Activated T-cell treated with anti-CD3 and anti-CD28 coated beads, Interleukin-2, amount 50 U/mL, for 24 hours (primary cell): ENCODE data around the gene FITM1.

Experiments
- DNase-seq: peaks from one replicate; pipeline ENCODE4 v3.0.0-alpha.2; 2020
- H3K27ac Mint-ChIP-seq: 2 replicates; pipeline ENCODE4 v1.8.0; 2020; ENCODE audit warnings: mild to moderate bottlenecking, mixed read lengths
- H3K27me3 Mint-ChIP-seq: 2 replicates; pipeline ENCODE4 v1.8.0; 2020; ENCODE audit warnings: mixed read lengths
- H3K36me3 Mint-ChIP-seq: 2 replicates; pipeline ENCODE4 v1.8.0; 2020; ENCODE audit warnings: low read depth, mixed read lengths
- H3K4me1 Mint-ChIP-seq: 2 replicates; pipeline ENCODE4 v1.8.0; 2020; ENCODE audit warnings: low read depth, mixed read lengths
- H3K4me3 Mint-ChIP-seq: 2 replicates; pipeline ENCODE4 v1.8.0; 2020; ENCODE audit warnings: mild to moderate bottlenecking, moderate library complexity, mixed read lengths
- H3K9me3 Mint-ChIP-seq: 2 replicates; pipeline ENCODE4 v1.8.0; 2020; ENCODE audit warnings: mixed read lengths

Gene FITM1

GRCh38 chr14:24149302-24149969, 19.0 kb downstream of the FITM1 start:
- Mint-ChIP-seq H3K4me3 (peak overlapping the region; percentile 90), H3K9me3 (no peaks in the 10 kb centered on the region), H3K27ac (peak overlapping the region; percentile 74), H3K4me1 (peaks cover 48% of the 10 kb centered on the region), H3K36me3 (peaks cover 87% of the 10 kb centered on the region), H3K27me3 (no peaks in the 10 kb centered on the region)
- DNase-seq: no peak

GRCh38 chr14:24150061-24150460, 19.6 kb downstream of the FITM1 start:
- H3K27ac Mint-ChIP-seq: peak overlapping the region; percentile 74
- H3K9me3 Mint-ChIP-seq: no peaks in the 10 kb centered on the region
- no peak overlapping the region for H3K4me3 Mint-ChIP-seq
- H3K27me3 Mint-ChIP-seq: no peaks in the 10 kb centered on the region
- H3K4me1 Mint-ChIP-seq: peaks cover 41% of the 10 kb centered on the region
- no peak for DNase-seq
- H3K36me3 Mint-ChIP-seq: peaks cover 87% of the 10 kb centered on the region

- H3K27ac Mint-ChIP-seq: peak overlapping the region; percentile 74
- H3K4me3 Mint-ChIP-seq: no peak overlapping the region
- no peak for DNase-seq
- peaks cover 87% of the 10 kb centered on the region for H3K36me3 Mint-ChIP-seq
- H3K27me3 Mint-ChIP-seq: no peaks in the 10 kb centered on the region
- H3K4me1 Mint-ChIP-seq: peaks cover 36% of the 10 kb centered on the region
- no peaks in the 10 kb centered on the region for H3K9me3 Mint-ChIP-seq
Measured at GRCh38 chr14:24150567-24150966, 20.1 kb downstream of the FITM1 start.

- peaks cover 32% of the 10 kb centered on the region for H3K4me1 Mint-ChIP-seq
- no peaks in the 10 kb centered on the region for H3K27me3 Mint-ChIP-seq
- peak overlapping the region; percentile 74 for H3K27ac Mint-ChIP-seq
- no peak overlapping the region for H3K4me3 Mint-ChIP-seq
- DNase-seq: no peak
- H3K9me3 Mint-ChIP-seq: no peaks in the 10 kb centered on the region
- H3K36me3 Mint-ChIP-seq: peaks cover 87% of the 10 kb centered on the region
Measured at GRCh38 chr14:24150993-24151392, 20.5 kb downstream of the FITM1 start.

GRCh38 chr14:24151404-24152080, 21.1 kb downstream of the FITM1 start:
- H3K9me3 Mint-ChIP-seq: no peaks in the 10 kb centered on the region
- DNase-seq: no peak
- peaks cover 32% of the 10 kb centered on the region for H3K4me1 Mint-ChIP-seq
- H3K4me3 Mint-ChIP-seq: no peak overlapping the region
- peak overlapping the region; percentile 20 for H3K27ac Mint-ChIP-seq
- H3K27me3 Mint-ChIP-seq: no peaks in the 10 kb centered on the region
- peaks cover 85% of the 10 kb centered on the region for H3K36me3 Mint-ChIP-seq

GRCh38 chr14:24155100-24155499, 24.6 kb downstream of the FITM1 start:
- Mint-ChIP-seq H3K36me3 (peaks cover 86% of the 10 kb centered on the region), H3K4me3 (no peak overlapping the region), H3K27ac (peak overlapping the region; percentile 73), H3K27me3 (no peaks in the 10 kb centered on the region), H3K4me1 (peaks cover 15% of the 10 kb centered on the region), H3K9me3 (no peaks in the 10 kb centered on the region)
- no peak for DNase-seq

GRCh38 chr14:24156840-24157239, 26.4 kb downstream of the FITM1 start:
- H3K4me3 Mint-ChIP-seq: no peak overlapping the region
- peaks cover 86% of the 10 kb centered on the region for H3K36me3 Mint-ChIP-seq
- no peaks in the 10 kb centered on the region for H3K27me3 Mint-ChIP-seq
- no peaks in the 10 kb centered on the region for H3K9me3 Mint-ChIP-seq
- peaks cover 22% of the 10 kb centered on the region for H3K4me1 Mint-ChIP-seq
- H3K27ac Mint-ChIP-seq: peak overlapping the region; percentile 66
- no peak for DNase-seq

GRCh38 chr14:24157331-24157730, 26.9 kb downstream of the FITM1 start:
- peak overlapping the region; percentile 66 for H3K27ac Mint-ChIP-seq
- H3K4me3 Mint-ChIP-seq: no peak overlapping the region
- peaks cover 87% of the 10 kb centered on the region for H3K36me3 Mint-ChIP-seq
- H3K9me3 Mint-ChIP-seq: no peaks in the 10 kb centered on the region
- DNase-seq: no peak
- peaks cover 27% of the 10 kb centered on the region for H3K4me1 Mint-ChIP-seq
- no peaks in the 10 kb centered on the region for H3K27me3 Mint-ChIP-seq

GRCh38 chr14:24159777-24160498, 29.5 kb downstream of the FITM1 start:
- DNase-seq: no peak
- H3K9me3 Mint-ChIP-seq: no peaks in the 10 kb centered on the region
- H3K4me1 Mint-ChIP-seq: peaks cover 49% of the 10 kb centered on the region
- peak overlapping the region; percentile 100 for H3K27ac Mint-ChIP-seq
- H3K27me3 Mint-ChIP-seq: no peaks in the 10 kb centered on the region
- peaks cover 92% of the 10 kb centered on the region for H3K36me3 Mint-ChIP-seq
- no peak overlapping the region for H3K4me3 Mint-ChIP-seq

- Mint-ChIP-seq H3K36me3 (peaks cover 92% of the 10 kb centered on the region), H3K9me3 (no peaks in the 10 kb centered on the region), H3K27ac (peak overlapping the region; percentile 100), H3K4me3 (no peak overlapping the region), H3K27me3 (no peaks in the 10 kb centered on the region), H3K4me1 (peaks cover 52% of the 10 kb centered on the region)
- no peak for DNase-seq
Measured at GRCh38 chr14:24160499-24160849, 30.0 kb downstream of the FITM1 start.

- Mint-ChIP-seq H3K36me3 (peaks cover 93% of the 10 kb centered on the region), H3K27me3 (no peaks in the 10 kb centered on the region), H3K4me1 (peaks cover 57% of the 10 kb centered on the region), H3K9me3 (no peaks in the 10 kb centered on the region), H3K27ac (peak within 1 kb of the TSS; percentile 100), H3K4me3 (peak within 1 kb of the TSS; percentile 91)
- peak; percentile 99 for DNase-seq
Measured at GRCh38 chr14:24160850-24161804, 30.7 kb downstream of the FITM1 start, which contains the start of gene IRF9. IRF9 (plus strand) TSS chr14:24161265; CDS start chr14:24162145, 880 bp downstream.

- peak overlapping the region; percentile 91 for H3K4me3 Mint-ChIP-seq
- peak overlapping the region; percentile 100 for H3K27ac Mint-ChIP-seq
- no peak for DNase-seq
- H3K4me1 Mint-ChIP-seq: peaks cover 63% of the 10 kb centered on the region
- no peaks in the 10 kb centered on the region for H3K9me3 Mint-ChIP-seq
- peaks cover 95% of the 10 kb centered on the region for H3K36me3 Mint-ChIP-seq
- H3K27me3 Mint-ChIP-seq: no peaks in the 10 kb centered on the region
Measured at GRCh38 chr14:24162093-24162492, 31.6 kb downstream of the FITM1 start.

GRCh38 chr14:24164518-24164991, 34.1 kb downstream of the FITM1 start:
- Mint-ChIP-seq H3K4me1 (peaks cover 67% of the 10 kb centered on the region), H3K27me3 (no peaks in the 10 kb centered on the region), H3K9me3 (no peaks in the 10 kb centered on the region), H3K36me3 (peaks cover 94% of the 10 kb centered on the region), H3K27ac (peak overlapping the region; percentile 100), H3K4me3 (no peak overlapping the region)
- no peak for DNase-seq

GRCh38 chr14:24165785-24166184, 35.3 kb downstream of the FITM1 start:
- no peak for DNase-seq
- Mint-ChIP-seq H3K36me3 (peaks cover 92% of the 10 kb centered on the region), H3K4me1 (peaks cover 60% of the 10 kb centered on the region), H3K9me3 (no peaks in the 10 kb centered on the region), H3K27ac (peak overlapping the region; percentile 100), H3K4me3 (no peak overlapping the region), H3K27me3 (no peaks in the 10 kb centered on the region)
